Measurements from ENCODE around the gene FSTL5.

DNA sequence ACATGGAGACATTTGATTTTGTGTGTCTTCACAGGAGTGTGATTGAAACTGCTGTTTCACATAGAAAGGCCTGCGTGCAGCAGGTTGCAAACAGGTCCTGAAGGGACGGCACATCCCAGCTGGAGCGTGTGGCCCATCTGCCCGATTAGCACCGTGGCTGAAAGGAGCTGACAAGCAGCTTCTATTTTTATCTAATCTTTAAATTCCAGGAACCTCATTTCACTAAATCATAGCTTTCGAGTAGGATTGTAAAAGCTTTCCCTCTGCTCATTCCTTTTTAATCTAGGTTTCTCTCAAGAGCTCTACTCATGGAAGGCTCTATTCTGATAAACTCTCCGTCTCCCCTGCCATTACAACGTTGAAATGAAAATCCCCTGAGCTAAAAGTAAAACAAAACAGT lies 106.8 kb downstream of the FSTL5 start:
- TF ChIP-seq, protein P1, sequence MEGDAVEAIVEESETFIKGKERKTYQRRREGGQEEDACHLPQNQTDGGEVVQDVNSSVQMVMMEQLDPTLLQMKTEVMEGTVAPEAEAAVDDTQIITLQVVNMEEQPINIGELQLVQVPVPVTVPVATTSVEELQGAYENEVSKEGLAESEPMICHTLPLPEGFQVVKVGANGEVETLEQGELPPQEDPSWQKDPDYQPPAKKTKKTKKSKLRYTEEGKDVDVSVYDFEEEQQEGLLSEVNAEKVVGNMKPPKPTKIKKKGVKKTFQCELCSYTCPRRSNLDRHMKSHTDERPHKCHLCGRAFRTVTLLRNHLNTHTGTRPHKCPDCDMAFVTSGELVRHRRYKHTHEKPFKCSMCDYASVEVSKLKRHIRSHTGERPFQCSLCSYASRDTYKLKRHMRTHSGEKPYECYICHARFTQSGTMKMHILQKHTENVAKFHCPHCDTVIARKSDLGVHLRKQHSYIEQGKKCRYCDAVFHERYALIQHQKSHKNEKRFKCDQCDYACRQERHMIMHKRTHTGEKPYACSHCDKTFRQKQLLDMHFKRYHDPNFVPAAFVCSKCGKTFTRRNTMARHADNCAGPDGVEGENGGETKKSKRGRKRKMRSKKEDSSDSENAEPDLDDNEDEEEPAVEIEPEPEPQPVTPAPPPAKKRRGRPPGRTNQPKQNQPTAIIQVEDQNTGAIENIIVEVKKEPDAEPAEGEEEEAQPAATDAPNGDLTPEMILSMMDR (IDR thresholded peaks at IDR 0.05; ENCODE audit: poor library complexity) = no peak
- no peak for TF ChIP-seq EZH2phosphoT487 (IDR thresholded peaks at IDR 0.05; ENCODE audit: low read depth, severe bottlenecking, unreplicated experiment)
- TF ChIP-seq EZH2 (IDR thresholded peaks at IDR 0.05; ENCODE audit: borderline replicate concordance) = no peak

Measured in hepatocyte (in vitro differentiated cells).